ENCODE measurements around the gene EGFR.

EGFR gene

DNA sequence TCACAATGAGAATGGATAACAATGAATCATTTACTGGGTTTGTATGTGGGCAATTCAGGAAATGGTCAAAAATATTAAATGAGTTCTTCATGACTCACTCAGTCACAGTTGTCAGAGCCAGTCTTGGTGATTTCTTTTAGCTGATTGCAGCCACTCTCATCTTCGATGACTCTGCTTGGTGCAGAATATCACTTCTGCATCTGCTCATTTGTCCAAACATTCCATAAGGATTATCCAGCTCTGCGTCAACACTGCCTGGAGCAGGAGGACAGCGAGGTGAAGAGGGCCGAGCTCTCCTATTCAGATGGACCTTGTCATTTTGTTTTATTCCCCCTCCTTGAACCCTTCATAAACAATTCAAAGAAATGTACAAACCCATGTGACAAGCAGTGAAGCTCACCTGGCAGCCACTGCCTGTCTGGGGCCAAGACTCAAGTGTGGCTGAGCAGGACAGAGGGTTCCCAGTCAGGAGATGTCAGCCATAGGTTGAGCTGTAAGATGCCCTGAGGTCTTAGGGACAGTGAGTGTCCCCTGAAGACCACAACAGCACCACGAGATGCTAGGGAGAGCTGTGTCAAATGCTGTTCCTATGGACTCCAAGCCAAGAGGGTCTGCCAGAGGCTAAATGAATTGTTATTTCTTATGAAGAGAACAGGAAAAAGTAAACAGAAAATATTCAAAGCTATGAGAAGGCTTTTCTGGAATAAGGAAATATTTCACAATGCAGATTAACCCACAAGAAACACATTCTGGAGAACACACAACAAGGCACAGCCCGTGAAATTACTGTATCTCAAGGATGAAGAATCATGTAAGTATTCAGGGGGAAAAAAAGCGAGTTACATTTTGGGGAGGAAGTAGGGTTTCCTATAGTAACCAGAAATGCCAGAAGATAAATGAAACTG is 33.1 kb upstream of the EGFR start:
- H3K4me3 ChIP-seq (ENCODE audit: low read depth, low read length) = no peak overlapping the region
- TF ChIP-seq, protein P1, sequence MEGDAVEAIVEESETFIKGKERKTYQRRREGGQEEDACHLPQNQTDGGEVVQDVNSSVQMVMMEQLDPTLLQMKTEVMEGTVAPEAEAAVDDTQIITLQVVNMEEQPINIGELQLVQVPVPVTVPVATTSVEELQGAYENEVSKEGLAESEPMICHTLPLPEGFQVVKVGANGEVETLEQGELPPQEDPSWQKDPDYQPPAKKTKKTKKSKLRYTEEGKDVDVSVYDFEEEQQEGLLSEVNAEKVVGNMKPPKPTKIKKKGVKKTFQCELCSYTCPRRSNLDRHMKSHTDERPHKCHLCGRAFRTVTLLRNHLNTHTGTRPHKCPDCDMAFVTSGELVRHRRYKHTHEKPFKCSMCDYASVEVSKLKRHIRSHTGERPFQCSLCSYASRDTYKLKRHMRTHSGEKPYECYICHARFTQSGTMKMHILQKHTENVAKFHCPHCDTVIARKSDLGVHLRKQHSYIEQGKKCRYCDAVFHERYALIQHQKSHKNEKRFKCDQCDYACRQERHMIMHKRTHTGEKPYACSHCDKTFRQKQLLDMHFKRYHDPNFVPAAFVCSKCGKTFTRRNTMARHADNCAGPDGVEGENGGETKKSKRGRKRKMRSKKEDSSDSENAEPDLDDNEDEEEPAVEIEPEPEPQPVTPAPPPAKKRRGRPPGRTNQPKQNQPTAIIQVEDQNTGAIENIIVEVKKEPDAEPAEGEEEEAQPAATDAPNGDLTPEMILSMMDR (IDR thresholded peaks at IDR 0.05; ENCODE audit: control insufficient read depth, extremely low read depth, insufficient read depth) = no peak
- DNase-seq (ENCODE audit: low read depth) = no peak

DNA sequence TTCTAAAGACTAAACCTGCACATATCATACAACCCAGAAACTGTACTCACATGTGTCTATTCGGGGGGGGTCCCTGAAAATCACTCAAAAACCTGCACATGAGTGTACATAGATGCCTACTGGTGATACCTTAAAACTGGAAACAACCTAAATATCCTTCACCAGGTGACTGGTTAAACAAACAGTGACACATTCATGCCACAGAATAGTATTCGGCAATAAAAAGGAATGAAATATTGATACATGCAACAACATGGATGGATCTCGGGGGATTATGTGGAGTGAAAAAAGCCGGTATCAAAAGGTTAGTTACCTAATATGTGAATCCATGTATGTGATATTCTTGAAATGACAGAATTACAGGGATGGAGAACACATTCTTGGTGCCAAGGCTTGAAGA is 32.1 kb upstream of the EGFR start:
- no peak for DNase-seq (ENCODE audit: low read depth)

DNA sequence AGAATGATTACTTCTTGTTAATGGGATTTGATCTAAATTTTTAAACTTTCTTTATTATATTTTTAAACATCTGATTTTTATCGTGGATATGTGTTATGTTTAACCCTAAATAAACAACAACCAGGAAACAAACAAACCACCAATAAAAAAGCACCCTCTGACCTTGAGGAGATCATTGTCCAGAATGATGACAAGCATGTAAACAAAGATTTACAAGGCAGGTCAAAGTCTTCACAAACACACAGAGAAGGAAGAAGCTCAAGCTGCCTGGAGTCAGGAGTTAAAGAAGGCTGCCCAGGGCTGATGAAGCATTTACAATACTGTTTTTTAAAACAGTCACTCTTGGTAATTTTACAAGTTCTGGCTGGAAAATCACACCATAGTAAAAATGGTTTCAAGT is 31.0 kb upstream of the EGFR start:
- DNase-seq (ENCODE audit: low read depth) = peak; percentile 89
- TF ChIP-seq, protein P1 (IDR thresholded peaks at IDR 0.05; ENCODE audit: control insufficient read depth, extremely low read depth, insufficient read depth) = no peak

More for the DNA sequence above, 32.1 kb upstream of the EGFR start:
- H3K4me3 ChIP-seq (ENCODE audit: low read depth, low read length) = no peak overlapping the region
- TF ChIP-seq, protein P1 (IDR thresholded peaks at IDR 0.05; ENCODE audit: control insufficient read depth, extremely low read depth, insufficient read depth) = no peak

DNA sequence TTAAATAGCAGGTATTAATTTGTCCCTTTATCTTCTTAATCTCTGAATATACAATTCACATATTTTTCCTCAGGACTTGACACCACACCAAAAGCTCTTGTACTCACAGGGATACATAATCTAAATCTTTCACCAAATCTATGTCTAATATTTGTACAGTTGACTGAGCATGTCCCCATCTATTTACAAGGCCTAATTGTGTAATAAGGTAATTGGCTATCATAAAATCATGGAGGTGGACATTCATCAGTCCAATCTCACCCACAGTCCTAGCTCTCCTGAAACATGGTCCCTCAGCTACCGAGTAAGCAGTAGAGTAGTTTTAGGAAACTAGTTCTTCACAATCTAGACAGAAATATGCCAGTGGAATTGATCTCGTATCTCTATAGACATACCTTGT is 30.3 kb upstream of the EGFR start:
- TF ChIP-seq, protein P1 (IDR thresholded peaks at IDR 0.05; ENCODE audit: control insufficient read depth, extremely low read depth, insufficient read depth) = no peak

More for the DNA sequence above, 31.0 kb upstream of the EGFR start:
- no peak overlapping the region for H3K4me3 ChIP-seq (ENCODE audit: low read depth, low read length)

DNA sequence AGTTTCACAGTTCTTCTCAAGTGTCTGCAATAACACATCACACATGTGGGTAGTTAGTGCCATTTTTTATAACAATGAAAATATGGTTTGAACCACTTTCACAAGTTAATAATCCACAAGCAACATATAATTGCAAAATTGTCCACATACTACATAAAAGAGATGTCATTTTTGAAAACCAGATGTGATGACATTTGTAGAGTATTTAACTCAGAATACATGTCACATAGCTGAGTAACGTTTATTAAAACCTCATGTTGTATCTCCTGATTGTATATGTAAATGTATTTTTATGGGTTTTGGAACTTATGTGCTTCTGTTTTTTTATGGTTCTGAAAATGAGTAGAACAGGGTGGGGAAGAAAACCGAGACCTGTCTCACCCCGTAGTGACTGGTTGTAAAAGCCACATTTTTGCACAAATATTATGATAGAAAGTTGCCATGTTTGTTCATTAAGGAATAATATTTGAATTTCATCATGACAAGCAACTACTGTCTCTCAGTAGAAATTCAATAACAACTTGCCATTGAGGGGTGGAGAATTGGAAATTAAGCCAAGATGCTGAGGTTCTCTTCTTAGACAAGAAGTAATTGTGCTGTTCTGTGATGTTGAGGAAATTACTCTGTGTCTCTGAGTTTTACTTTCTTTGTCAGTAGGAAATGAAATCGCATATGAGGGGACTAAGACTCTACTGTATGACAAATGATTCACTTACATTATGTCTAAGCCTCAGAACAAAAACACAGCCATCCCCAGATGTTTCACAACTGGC is 29.2 kb upstream of the EGFR start:
- DNase-seq (ENCODE audit: low read depth) = no peak
- no peak overlapping the region for H3K4me3 ChIP-seq (ENCODE audit: low read depth, low read length)
- TF ChIP-seq, protein P1 (IDR thresholded peaks at IDR 0.05; ENCODE audit: control insufficient read depth, extremely low read depth, insufficient read depth) = no peak

More for the DNA sequence above, 30.3 kb upstream of the EGFR start:
- H3K4me3 ChIP-seq (ENCODE audit: low read depth, low read length) = no peak overlapping the region
- peak; percentile 84 for DNase-seq (ENCODE audit: low read depth)

DNA sequence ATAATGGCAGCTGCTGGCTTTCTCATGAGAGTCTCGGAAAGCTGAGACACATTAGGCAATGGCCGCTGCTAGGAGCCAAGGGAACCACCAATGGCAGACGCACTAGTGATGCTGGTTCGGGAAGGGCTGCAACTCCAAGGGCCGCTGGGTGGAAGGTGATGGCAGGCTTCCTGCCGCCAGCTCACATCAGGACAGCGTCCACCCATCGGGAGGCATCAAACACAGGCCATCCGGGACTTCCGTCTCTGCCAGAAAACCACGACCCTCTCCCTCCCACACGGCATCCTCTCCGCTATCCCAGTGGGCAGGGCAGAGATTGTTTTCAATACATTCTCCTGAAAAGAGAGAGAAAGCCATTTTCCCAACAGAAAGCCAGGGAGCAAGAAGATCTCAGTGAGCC is 27.5 kb upstream of the EGFR start:
- H3K4me3 ChIP-seq (ENCODE audit: low read depth, low read length) = no peak overlapping the region
- TF ChIP-seq, protein P1 (IDR thresholded peaks at IDR 0.05; ENCODE audit: control insufficient read depth, extremely low read depth, insufficient read depth) = no peak
- no peak for DNase-seq (ENCODE audit: low read depth)

Measured in LNCaP clone FGC (cell line).